Measurements from ENCODE around the gene PPP3R1. TPM values are rescaled to one million over a fixed set of nuclear protein-coding genes. Genes with fewer than 3 reads are reported as not detected.

PPP3R1 gene
- total and polyA plus RNA-seq, 2 of the 8 experiments (the other 6 are each of a cell fraction or from before 2014, with no cell fraction given) = 9.3 to 85.1 TPM

- H3K4me3 ChIP-seq (ENCODE audit: extremely low read depth in 1 of 4, insufficient read depth in 2 of 4, low read depth in 3 of 4, low read length in 4 of 4) = peak overlapping the region; percentile 91 to 99 (median 95)
- peaks cover 0 to 2% (median 1%) of the 10 kb centered on the region in 4 experiments; a peak in 2 of 7 replicates for H3K4me1 ChIP-seq (replicated peaks in 1 of 4; ENCODE audit: control insufficient read depth in 3 of 4, insufficient read depth in 4 of 4, low read length in 3 of 4)
- H3K36me3 ChIP-seq (ENCODE audit: control insufficient read depth in 2 of 4, insufficient read depth in 4 of 4, low read length in 3 of 4) = peaks cover 4 to 24% (median 19%) of the 10 kb centered on the region in 4 experiments; a peak in 6 of 8 replicates
- CTCF ChIA-PET (ENCODE audit: partially characterized antibody) = interaction anchor here (1.1 to 2.9 kb wide), 6 partner anchors 10 to 201 kb away, joined by 3 to 11 read pairs (median 6); no protein-coding TSS in a partner anchor
- H4K5ac ChIP-seq (ENCODE audit: insufficient read length, low read depth, low read length) = peak overlapping the region; percentile 59
- no peak overlapping the region for H3K14ac ChIP-seq (ENCODE audit: insufficient read length)
- peak overlapping the region; percentile 88; the same call in 1 of the 2 replicates for H2BK12ac ChIP-seq (ENCODE audit: low read depth, low read length)
- H3K4ac ChIP-seq (replicated peaks; ENCODE audit: insufficient read length, low read depth, low read length) = peak overlapping the region; percentile 39
- H3K9ac ChIP-seq (replicated peaks in 1 of 4; ENCODE audit: extremely low read depth in 1 of 4, low read depth in 3 of 4, low read length in 3 of 4) = peak overlapping the region; percentile 75 to 98 (median 96)
- H2BK5ac ChIP-seq (ENCODE audit: low read depth, low read length) = peak overlapping the region; percentile 98
- H2AFZ ChIP-seq (ENCODE audit: low read length) = peak overlapping the region; percentile 99
- no peak overlapping the region for H2AK5ac ChIP-seq (ENCODE audit: low read depth, low read length)
- no peaks in the 10 kb centered on the region for H3K9me3 ChIP-seq (ENCODE audit: insufficient read depth in 2 of 2, low read depth in 1 of 2, low read length in 1 of 2)
- peak overlapping the region; percentile 93; the same call in 1 of the 2 replicates for H4K8ac ChIP-seq (ENCODE audit: extremely low read depth, insufficient read depth, low read length)
- FAIRE-seq (no peak), DNase-seq (ENCODE audit: low read depth in 1 of 2, low spot score in 2 of 2) (no peak)
- no peaks in the 10 kb centered on the region for H3K27me3 ChIP-seq (replicated peaks in 1 of 4; ENCODE audit: control insufficient read depth in 3 of 4, extremely low read depth in 1 of 4, insufficient read depth in 3 of 4, low read length in 3 of 4)
- H3K23me2 ChIP-seq (ENCODE audit: low read depth, low read length) = peaks cover 4% of the 10 kb centered on the region
- H3K4me2 ChIP-seq (ENCODE audit: insufficient read depth in 1 of 2, low read depth in 2 of 2, low read length in 2 of 2) = peak overlapping the region; percentile 82 to 85
- H3K27ac ChIP-seq (ENCODE audit: low read depth, low read length) = peak overlapping the region; percentile 100
- no peak overlapping the region for H2BK15ac ChIP-seq (ENCODE audit: low read length)
- peaks cover 6 to 50% of the 10 kb centered on the region in 2 experiments for H3K79me2 ChIP-seq (ENCODE audit: control insufficient read depth in 1 of 2, insufficient read depth in 2 of 2, low read length in 2 of 2)
- no peak overlapping the region for H2BK120ac ChIP-seq (replicated peaks; ENCODE audit: low read depth, low read length)
- POLR2A ChIA-PET (ENCODE audit: partially characterized antibody) = interaction anchor here (0.8 to 3.7 kb wide), 24 partner anchors 10 to 310 kb away, joined by 3 to 57 read pairs (median 4); partner anchors contain the start of genes APLF, C1D, CNRIP1 and FBXO48
- H3K23ac ChIP-seq (ENCODE audit: insufficient read length) = no peak overlapping the region
- peak overlapping the region; percentile 32 for H4K91ac ChIP-seq (replicated peaks; ENCODE audit: insufficient read length, low read length)
- H4K20me1 ChIP-seq (replicated peaks in 1 of 2; ENCODE audit: control insufficient read depth in 1 of 2, insufficient read depth in 2 of 2, low read length in 2 of 2) = peaks cover 0 to 2% of the 10 kb centered on the region in 2 experiments
- H3K56ac ChIP-seq (replicated peaks; ENCODE audit: insufficient read length, low read depth, low read length) = no peak overlapping the region
- H3K79me1 ChIP-seq (ENCODE audit: low read depth, low read length) = peaks cover 4% of the 10 kb centered on the region
- no peak overlapping the region for H2BK20ac ChIP-seq (ENCODE audit: low read length)
- no peak overlapping the region for H3K18ac ChIP-seq (ENCODE audit: extremely low read depth, low read length)
- 1% methylated on average over 28 of the region's 28 CpGs; no CpG with 5 or more reads in 1 of the 2 experiments for WGBS, 2 experiments (ENCODE audit: extremely low coverage in 1 of 2, insufficient coverage in 1 of 2, insufficient read length in 1 of 2, insufficient replicate concordance in 2 of 2, low coverage in 1 of 2, low lambda C conversion rate in 2 of 2, missing lambda C conversion rate in 1 of 2)
- TF ChIP-seq POLR2AphosphoS5 (IDR thresholded peaks at IDR 0.05; ENCODE audit: low read depth, low read length) (peak; percentile 66; the same call in 1 of the 2 replicates), EGR1 (IDR thresholded peaks at IDR 0.05; ENCODE audit: borderline replicate concordance, low read depth, low read length) (no peak), MAX (IDR thresholded peaks at IDR 0.05) (peak; percentile 50), GTF2F1 (IDR thresholded peaks at IDR 0.05; ENCODE audit: borderline replicate concordance, low read depth, low read length) (no peak), PHF8 (conservative IDR thresholded peaks at IDR 0.05; ENCODE audit: low read depth, low read length) (peak; percentile 80), EZH2 (IDR thresholded peaks at IDR 0.05; ENCODE audit: low read depth, low read length, severe bottlenecking) (no peak), HDAC2 (IDR thresholded peaks at IDR 0.05; ENCODE audit: borderline replicate concordance in 1 of 2, low read depth in 2 of 2, low read length in 2 of 2) (no peak; a peak in 1 of 4 replicates), TBP (IDR thresholded peaks at IDR 0.05; ENCODE audit: low read depth, low read length) (0 out of 2 replicates have a peak, but pooled peaks have one; percentile 29), ATF2 (IDR thresholded peaks at IDR 0.05; ENCODE audit: low read length) (peak; percentile 2; the same call in 1 of the 2 replicates), KDM4A (IDR thresholded peaks at IDR 0.05; ENCODE audit: low read depth, low read length, severe bottlenecking) (peak; percentile 71)
These were observed 95.3 kb downstream of the PPP3R1 start for GRCh38 chr2:68157002-68157401.

All from H1 (cell line).